NCI-H1105 (cell line): ENCODE measurements around the gene PINLYP.

Experiments
- DNase-seq: peaks from one replicate; lab custom pipeline; 2025; lab: John Stamatoyannopoulos, UW

Gene PINLYP

DNA sequence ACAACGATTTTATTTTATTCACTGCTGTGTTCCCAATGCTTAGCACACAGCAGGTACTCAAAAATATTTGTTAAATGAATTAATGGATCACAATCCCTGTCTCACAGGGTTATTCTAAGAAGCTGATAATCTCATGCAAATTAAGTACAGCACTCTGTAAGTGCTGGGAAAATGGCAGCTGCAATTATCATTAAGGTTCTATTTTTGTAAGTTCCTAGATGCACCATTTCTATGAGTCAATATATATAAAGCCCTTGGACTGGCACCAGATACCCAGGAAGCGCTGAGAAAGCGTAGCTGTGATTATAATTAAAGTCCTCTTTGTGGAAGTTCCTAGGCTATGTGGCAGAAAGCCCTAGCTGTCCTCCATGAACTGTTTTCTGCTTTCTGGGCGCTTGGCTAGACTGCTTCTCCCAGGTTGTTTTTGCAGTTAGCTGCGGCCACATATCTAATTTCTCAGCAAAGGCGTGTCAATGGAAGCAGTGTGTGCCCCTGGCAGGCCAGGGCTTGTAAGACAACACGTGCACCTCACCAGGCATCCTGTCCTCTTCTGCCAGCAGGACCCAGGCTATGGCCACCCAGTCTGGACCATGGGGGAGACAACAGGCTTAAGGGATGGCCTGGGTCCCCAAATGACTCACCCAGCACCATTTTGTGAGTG, 31.1 kb downstream of the PINLYP start:
- DNase-seq, result peak; percentile 33

DNA sequence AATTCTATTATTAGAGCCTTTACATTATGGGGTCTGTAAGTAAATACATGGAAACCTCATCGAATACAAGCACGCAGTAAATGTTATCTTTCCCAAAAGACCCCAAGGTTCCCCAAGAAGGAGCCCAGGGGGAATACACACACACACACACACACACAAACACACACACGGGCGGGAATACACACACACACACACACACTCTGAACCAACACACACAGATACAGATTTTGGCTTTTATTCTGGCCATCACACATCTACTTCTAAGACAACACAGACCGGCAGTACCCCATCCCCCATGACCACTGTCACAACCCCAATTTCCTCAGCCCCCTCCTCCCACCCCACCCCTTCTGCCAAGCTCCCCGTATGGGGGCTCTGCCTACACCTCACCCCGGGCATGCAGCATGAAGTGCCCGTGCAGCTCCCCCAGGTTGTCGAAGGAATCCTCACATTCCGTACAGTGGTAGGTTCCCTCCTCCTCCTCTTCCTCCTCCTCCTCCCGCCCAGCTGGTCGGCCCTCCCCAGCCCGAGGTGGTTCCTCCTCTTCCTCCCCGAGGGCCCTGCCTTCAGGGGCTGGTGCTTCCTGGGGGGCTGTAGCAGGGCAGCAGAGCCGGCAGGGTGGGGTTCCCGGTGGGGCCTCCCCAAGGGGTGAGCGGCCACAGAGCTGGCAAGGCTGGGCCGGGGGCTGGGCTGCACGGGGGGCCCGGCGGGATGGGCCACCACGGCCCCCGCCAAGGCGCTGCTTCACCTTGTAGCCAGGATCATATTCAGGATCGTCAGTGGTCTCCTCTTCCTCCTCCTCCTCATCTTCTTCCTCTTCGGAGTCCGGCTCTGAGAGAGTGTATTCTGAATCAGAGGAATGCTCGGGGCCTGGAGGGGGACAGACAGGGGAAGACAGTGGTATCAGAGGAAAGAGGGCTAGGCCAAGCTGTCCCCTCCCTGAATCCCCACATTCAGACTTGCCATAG, 31.9 kb downstream of the PINLYP start:
- DNase-seq, result no peak

DNA sequence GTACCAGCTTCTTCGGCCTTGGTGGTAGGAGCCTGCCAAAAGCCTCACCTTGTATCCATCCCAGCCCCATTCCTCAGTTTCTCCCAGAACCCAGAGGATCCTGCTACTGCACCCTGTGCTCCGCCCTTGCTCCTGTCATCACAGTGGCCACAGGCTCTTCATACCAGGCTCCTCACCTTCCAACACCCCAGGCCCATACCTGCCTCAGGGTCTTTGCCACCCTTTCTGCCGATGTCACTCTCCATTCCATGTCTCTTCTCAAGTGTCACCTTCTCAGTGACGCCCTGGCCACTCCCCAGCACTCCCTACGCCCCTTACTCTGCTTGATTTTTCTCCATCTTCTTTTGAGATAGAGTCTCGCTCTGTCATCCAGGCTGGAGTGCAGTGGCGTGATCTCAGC, 34.3 kb downstream of the PINLYP start:
- DNase-seq, result no peak

DNA sequence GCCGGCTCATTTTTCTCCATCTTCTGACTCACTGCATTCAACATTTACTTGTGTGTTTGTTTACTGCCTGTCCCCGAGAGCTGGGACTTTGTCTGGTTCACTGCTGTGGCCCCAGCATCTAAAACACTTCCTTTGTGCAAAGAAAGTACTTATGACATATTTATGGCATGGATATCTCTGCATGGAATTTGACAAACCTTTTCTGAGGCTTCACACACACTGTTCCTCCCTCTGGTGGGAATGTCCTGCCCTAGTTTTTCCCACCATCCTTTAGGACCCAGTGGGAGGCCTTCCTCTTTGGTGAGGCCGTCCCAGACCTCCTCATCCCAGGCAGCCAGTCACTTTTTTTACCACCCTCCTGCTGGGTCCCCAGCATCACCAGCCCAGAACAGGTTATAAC, 34.9 kb downstream of the PINLYP start:
- no peak for DNase-seq

DNA sequence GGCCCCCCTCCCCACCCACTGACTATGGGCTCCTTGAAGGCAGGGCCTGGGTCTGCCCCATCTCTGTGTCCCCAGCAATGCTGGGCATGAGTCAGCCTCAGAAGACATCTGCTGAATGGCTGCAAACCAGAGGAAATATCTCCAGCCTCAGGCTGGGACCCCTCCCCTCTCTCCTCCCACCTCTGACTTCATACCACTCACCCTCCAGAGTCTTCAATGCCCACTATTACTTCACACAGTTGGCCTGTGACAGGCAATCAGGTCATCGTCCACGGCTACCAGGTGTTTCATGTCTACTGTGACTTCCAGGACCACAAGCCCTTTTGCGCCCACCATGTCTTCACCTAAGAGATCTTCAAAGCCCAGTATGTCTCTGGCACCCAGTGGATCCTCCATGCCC, 36.2 kb downstream of the PINLYP start, which contains the start of gene SRRM5:
TSS of gene SRRM5 (plus strand) at position 301 of the 400 bp plus-strand sequence. CDS start at position 335, 34 bp downstream.
- no peak for DNase-seq

DNA sequence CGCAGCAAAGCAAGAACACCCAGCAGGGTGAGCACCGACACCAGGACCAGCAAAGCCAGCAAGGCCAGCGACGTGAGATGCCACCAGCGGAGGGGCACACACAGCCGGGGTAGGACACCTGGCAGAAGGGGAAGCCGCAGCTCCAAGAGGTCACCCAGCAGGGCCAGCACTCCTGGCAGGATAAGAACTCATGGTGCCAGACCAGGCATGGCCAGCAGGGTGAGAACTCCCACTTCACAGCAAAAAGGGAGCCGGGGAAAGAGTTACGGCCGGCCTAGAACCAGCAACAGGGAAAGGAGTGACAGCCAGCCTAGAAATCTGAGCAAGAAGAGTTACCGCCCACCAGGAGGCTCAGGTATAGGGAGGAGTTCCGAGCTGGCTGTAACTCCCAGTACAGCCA, 36.8 kb downstream of the PINLYP start:
- DNase-seq, result no peak

DNA sequence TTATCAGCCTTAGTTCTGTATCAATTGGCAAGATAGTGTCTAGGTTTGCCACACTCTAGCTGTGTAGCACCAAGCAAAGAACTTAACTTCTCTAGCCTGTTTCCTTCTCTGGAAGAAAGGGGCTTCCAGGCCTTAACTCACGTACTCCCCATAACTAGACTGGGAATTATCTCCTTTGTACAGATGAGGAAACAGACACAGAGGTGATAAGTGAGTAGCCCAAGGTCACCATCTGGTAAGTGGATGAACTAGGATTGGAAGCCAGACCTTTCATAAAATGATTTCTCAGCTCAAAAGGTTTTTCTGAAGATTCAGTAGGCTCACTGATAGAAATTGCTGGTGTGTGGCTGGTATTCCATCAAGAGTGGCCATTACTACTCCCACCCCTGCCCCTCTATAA, 40.7 kb downstream of the PINLYP start:
- DNase-seq, result no peak

DNA sequence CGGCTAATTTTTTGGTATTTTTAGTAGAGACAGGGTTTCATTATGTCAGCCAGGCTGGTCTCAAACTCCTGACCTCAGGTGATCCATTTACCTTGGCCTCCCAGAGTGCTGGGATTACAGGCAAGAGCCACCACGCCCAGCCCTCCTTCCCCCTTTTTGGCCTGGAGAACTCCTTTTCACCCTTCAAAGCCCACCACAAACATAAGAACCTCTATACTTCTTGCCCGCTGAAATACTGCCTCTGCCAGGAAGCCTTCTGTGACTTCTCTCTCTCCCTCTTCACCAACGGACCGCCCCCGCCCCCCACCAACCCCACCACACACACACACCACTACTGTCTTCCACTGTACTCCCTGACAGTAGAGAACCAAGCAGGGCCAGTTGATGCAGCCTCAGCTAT, 41.4 kb downstream of the PINLYP start:
- DNase-seq, result no peak

DNA sequence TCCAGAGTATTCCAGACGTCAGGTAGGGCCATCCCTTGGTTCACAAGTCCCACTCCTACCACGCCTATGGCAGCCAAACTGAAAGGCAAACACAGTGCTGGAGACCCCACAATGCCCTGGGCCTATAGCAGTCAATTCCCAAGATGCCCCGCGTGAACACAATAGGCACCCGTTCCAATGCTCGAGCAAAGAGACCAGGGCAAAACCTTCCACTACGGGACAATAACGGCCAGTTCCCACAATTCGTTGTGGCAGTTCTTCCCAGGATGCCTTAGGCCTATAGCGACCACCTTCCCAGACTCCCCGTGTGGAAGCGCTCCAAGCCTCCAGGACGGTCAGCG, 43.3 kb downstream of the PINLYP start:
- DNase-seq, result peak; percentile 34

DNA sequence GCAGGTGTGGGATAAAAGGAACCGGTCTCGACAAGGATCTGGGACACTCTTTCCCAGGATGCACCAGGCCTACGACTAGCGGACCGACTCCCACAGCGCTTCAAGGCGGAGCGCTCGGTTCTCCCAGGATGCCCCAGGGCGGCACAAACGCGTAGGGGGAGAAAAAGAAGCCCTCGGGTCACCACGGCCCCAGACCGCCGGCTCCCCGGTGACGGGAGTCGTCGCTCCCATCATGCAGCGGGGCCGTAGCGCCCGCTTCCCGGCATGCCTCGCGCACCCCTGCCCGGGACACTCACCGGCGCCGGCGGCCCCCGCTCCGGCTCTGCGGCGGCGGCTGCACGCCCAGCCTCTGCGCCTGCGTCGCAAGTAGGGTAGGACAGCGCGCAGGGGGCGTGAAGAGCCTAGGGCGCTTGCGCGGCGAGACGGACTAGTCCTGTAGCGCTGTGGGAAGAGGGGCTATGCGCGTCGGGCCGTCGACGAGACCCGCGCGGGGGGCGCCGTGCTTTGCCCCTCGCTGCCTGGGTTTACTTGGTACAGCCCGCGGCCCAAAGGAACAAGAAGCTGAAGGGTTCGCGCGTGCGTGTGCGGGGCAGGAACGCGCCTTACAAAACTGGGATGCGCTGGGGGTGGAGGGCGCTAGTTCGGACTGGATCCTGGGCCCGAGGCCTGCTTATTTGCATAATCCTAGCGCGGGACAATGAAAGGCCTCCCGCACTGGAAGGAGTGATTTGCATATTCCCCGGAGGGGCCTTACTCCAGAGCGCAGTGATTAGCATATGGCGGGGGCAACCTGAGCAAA, 43.9 kb downstream of the PINLYP start, which contains the start of gene ZNF428:
TSS of gene ZNF428 (minus strand) at position 368 of the 799 bp plus-strand sequence. CDS start 5,325 bp downstream, outside the sequence.
- peak; percentile 94 for DNase-seq

DNA sequence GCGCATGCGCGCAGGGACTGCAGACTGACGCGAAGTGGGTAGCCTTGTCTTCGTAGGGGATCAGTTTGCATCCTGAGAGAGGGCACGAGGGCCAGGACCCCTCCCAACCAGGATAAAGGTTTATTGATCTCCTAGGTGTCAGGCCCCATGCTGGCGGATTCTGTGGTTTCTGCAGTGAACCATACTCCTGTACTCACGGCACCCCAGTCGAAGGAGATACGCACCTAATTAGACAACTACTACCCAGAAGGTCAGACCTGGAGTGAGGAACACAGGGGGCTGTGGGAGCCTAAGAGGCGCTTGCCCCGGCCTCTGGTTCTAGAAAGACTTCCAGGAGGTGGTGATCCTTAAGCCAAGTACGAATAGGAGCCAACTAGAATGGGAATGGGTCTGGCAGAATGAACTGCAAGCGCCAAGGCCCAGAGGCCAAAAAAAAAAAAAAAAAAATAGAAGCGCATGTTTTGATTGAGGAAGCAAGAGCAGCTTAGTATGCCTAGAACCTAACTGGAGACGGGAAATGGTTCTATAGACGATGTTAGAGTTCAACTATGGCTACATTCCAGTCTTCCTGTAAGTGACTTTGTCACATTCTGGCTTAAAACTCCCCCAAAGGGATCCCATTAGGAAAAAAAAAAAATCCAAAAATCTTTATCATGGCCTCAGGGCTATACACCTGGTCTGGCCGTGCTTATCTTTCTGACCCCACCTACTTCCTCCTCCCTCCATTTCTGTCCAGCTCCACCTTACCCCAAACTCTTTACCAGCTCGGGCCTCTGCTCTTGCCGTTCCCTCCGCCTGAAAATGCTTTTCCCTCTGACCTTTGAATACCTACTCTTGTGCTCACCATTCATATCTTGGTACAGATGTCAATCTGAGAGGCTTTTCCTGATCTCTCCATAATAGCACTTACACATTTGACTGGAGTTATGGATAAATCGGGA, 44.7 kb downstream of the PINLYP start:
- no peak for DNase-seq

DNA sequence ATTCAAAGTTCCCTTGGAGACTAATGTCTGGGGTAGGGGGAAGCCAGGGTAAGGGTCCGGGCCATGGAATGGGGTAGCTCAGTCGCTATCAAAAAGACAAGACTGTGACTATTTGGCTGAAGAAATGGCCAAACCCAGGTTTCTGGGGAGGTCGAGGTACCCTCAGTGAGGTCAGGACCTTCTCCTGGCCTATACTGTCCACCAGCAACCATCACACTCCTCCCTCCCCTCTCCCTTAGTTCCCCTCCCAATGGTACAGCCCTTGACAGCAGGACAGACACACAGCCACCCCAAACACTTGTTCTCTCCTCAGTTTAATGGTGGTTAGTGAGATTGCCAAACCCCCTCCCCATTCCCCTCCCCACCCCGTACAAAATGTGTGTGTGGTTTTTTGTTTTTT, 46.5 kb downstream of the PINLYP start:
- no peak for DNase-seq

DNA sequence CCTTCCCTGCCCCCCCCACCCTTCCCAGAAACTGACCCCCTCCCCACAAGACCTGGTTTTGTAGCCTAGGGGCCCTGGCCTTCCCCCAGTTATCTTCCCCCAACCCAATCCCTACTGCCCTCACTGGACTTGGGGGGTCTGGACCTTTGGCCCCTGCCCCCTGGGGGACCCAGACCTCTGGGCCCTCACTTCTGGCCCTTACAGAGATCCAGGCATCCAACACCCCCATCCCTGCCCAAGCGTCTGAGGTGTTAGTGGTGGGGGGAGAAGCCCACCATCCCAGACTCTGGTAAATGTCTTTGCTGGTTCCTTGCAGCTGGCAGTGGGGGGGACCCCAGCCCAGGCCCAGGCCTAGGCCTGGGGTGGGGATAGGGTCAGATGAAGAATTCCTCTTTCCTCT, 47.4 kb downstream of the PINLYP start:
- DNase-seq, result no peak

DNA sequence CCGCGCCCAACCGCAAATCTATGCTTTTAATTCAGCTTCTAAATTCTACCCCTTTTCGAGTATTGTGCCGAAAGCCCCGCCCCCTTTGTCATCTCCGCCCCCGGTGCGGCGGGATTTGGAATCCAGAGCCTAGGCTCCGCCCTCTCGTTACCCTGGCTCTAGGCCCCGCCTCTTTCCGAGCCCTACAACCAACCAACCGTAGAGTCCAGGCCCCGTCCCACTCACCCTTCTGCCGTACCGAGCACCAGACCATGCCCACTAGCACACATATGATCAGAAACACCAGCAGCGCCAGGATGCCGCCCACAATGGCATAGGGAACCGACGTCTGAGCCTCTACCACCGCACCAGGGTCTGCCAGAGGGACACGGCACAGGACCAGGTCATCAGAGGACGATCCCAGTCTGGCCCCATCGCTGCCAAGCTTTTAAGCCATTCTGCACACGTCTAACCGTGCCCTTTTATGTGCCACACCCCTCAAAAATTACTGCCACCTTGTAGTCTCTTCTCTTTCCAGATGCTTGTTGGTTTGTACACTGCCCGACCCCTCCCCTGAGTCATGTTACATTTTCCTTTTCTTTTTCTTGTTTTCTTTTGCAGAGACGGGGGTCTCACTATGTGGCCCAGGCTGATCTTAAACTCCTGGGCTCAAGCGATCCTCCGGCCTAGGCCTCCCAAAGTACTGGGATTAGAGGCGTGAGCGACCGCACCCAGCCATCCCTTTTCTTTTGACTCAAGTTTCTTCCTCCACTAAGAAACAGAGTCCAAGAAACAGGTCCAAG, 48.5 kb downstream of the PINLYP start:
- no peak for DNase-seq

DNA sequence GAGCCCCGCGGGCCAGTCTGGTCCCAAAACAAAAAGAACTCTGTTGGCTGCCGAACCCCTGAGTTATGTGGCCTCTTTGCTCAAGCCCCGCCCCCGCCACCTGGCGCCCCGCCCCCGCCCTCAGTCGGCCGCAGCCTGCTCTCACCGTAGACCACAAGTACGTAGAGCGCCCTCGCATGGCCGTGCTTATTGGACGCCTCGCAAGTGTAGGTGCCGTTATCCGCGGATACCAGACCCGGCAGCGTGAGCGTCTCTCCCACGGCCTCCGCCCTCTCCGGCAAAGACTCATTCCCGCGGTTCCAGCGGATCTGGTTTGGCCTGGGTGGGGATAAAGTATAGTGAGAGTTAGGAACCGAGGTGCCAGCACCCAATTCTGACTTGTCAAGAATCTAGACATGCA, 49.3 kb downstream of the PINLYP start:
- DNase-seq, result no peak

DNA sequence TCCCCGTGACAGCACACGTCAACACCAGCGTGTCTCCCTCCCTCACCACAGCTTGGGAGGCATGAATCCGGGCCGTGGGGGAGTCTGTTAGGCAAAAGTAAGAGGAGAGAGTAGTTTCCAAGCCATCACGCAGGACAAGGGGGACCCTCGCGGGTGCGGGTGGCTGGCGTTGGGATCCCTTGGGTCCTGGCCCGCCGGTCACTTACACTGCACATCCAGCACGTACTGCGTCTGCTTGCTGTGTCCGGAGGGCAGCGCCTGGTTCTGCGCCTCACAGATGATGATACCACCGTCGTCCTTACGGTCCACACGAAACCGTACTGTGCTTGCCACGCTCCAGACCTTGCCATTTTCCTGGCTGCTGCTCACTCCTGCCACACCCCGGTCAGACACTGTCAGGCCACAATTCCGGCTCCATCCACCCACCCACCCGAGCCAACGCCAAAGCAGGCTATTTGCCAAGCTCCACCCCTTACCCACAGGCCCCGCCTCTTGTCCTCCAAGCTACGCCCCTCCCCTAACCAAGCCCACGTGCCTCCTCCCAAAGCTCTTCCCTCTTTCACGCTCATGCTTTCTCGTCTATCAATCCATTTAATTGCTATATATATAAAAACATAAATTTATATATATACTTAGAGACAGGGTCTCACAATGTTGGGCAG, 50.4 kb downstream of the PINLYP start:
- DNase-seq, result no peak

DNA sequence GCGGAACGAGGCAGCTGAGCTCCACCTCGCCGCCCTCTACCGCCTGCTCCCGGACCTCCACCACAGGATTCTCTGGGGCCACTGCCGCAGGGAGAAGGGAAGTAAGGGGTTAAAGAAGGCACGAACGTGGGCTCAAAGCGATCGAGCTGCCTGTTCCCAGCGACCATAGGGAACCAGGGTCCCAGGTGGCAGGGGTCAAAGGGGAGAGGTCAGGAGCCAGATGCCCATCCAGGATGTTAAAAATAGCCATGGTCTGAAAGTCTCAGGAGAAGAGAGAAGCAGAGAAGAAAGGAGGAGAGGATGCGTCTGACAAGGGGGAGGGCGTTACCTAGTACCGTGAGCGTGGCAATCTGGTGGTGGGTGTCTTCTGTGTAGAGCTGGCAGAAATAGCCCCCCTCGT, 51.2 kb downstream of the PINLYP start:
- no peak for DNase-seq

DNA sequence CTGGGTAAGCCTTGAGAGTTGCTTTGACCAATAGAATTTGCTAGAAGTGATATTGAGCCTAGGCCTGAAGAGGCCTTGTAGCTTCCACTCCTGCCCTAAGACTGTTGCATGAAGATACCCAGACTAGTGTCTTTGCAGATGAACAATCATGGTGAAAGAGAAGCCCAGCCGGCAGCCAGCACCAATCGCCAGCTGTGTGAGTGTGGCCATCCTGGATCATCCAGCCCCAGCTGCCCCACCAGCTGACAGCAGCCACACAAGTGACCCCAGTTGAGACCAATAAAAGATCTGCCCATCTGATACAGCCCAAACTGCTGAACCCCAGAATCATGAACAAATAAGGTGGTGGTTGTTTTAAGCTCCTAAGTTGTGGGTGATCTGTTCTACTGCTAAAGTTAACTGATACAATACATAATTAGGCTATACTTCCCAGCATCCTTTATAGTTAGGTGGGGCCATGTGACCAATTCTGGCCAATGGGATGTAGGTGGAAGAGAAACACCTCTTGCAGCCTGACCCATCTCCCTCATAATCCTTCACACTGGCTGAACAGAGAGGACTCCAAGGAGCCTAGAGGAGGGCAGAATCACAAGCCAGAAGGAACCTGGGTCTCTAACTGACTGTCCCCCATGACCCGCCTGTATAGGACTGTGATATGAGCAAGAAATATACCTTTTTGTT, 53.2 kb downstream of the PINLYP start:
- DNase-seq, result no peak

DNA sequence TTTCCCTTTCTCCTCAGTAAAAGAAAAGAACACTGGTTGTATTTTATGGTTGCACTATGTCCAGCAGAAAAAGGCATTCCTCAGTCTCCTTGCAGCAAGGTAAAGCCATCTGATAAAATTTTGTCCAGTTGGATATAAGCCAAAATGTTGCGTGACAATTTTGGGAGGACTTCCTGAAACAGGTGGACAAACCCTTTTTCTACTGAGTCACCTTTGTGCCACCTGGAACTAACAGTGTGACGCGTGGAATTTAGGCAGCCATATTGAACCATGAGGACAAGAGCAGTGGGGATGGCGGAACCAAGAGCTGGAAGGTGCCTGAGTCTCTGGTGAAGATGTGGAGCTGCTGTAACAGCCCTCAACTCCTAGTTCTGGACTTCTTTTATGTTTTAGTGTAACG, 55.9 kb downstream of the PINLYP start:
- DNase-seq, result no peak
